NCI-H1092 treated with DMSO at 0.1 percent for 48 hours (cell line): Measurements from ENCODE around the gene DNAJA3.

Experiments
- DNase-seq: peaks from one replicate; lab custom pipeline; 2025; lab: John Stamatoyannopoulos, UW

Gene DNAJA3

GRCh38 chr16:4425378-4426020 lies at the start of gene DNAJA3:
DNAJA3 (plus strand) TSS chr16:4425868; CDS start chr16:4425882, 14 bp downstream.
- peak; percentile 98 for DNase-seq

- DNase-seq, result no peak
Observed at GRCh38 chr16:4376126-4376892, 49.4 kb upstream of the DNAJA3 start.

DNA sequence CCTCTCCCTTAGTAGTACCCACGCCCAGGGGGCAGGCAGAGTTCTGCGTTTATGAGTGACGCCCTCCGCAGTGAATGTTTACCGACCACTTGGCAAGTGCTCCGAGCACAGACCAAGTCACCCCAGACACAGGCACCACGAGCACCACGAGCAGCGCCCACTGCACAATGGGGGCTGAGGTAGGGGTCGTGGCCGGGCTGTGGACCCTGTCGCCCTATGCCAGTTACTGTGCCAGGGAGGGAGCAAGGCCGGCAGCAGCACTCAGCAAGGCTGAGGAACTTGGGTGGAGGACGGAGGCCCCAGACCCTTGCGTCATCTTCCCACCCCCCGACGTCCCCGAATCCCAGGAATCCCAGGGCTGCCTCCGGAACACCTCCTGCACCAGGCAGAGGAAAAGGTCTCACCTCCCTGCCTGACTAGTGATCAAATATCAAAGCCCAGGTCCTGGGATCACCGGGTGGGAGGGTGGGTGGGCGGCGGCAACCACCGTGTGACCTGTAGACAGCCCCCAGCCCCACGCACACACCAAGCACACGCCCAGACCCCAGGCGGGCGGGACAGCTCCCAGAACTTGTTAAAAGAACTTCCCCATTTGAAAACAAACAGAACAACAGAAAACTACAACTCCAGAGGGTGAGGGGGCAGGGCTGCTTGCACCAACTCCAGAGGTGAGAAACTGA lies 48.6 kb upstream of the DNAJA3 start:
- DNase-seq, result peak; percentile 21

- DNase-seq, result no peak
Observed at GRCh38 chr16:4377573-4378154, 48.0 kb upstream of the DNAJA3 start.

- DNase-seq, result no peak
Observed at GRCh38 chr16:4378161-4378666, 47.5 kb upstream of the DNAJA3 start.

GRCh38 chr16:4378999-4379690 lies 46.5 kb upstream of the DNAJA3 start:
- no peak for DNase-seq

DNA sequence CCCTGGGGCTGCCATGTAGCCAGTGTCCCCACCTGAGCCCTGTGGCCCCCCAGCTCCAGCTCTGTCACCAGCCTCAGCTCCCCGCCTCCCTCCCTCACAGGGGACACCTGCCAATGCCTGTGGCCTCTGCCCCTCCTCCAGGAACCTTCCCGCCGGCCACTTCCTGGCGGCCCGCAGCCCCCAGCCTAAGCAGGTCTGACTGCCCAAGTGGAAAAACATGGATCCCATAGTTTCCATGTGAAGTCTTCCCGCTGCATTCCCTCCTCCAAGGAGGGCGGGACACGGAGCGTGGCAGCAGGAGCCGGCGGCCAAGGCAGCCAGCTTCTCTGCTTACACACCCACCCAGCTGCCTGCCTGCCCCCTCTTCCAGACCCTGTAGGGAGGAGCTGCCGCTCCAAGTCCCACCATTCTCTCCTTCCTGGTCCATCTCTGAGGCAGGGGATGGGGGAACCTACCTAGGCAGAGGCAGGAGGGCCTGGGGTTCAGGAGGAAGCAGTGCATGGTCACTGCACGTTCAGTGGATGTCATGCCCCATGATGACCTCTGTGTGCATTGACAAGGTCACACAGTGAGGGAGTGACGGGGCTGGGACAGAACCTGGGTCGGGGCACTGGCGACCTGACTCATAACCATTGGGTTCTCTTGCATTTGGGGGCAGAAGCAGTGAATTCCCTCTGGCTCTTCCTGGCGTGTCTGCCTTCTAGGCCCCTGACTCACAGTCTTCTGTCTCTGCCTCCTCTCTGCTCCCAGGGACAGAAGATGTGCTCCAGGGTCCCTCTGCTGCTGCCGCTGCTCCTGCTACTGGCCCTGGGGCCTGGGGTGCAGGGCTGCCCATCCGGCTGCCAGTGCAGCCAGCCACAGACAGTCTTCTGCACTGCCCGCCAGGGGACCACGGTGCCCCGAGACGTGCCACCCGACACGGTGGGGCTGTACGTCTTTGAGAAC lies 45.3 kb upstream of the DNAJA3 start:
- no peak for DNase-seq

DNA sequence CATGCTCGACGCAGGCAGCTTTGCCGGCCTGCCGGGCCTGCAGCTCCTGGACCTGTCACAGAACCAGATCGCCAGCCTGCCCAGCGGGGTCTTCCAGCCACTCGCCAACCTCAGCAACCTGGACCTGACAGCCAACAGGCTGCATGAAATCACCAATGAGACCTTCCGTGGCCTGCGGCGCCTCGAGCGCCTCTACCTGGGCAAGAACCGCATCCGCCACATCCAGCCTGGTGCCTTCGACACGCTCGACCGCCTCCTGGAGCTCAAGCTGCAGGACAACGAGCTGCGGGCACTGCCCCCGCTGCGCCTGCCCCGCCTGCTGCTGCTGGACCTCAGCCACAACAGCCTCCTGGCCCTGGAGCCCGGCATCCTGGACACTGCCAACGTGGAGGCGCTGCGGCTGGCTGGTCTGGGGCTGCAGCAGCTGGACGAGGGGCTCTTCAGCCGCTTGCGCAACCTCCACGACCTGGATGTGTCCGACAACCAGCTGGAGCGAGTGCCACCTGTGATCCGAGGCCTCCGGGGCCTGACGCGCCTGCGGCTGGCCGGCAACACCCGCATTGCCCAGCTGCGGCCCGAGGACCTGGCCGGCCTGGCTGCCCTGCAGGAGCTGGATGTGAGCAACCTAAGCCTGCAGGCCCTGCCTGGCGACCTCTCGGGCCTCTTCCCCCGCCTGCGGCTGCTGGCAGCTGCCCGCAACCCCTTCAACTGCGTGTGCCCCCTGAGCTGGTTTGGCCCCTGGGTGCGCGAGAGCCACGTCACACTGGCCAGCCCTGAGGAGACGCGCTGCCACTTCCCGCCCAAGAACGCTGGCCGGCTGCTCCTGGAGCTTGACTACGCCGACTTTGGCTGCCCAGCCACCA lies 44.4 kb upstream of the DNAJA3 start:
- no peak for DNase-seq

DNA sequence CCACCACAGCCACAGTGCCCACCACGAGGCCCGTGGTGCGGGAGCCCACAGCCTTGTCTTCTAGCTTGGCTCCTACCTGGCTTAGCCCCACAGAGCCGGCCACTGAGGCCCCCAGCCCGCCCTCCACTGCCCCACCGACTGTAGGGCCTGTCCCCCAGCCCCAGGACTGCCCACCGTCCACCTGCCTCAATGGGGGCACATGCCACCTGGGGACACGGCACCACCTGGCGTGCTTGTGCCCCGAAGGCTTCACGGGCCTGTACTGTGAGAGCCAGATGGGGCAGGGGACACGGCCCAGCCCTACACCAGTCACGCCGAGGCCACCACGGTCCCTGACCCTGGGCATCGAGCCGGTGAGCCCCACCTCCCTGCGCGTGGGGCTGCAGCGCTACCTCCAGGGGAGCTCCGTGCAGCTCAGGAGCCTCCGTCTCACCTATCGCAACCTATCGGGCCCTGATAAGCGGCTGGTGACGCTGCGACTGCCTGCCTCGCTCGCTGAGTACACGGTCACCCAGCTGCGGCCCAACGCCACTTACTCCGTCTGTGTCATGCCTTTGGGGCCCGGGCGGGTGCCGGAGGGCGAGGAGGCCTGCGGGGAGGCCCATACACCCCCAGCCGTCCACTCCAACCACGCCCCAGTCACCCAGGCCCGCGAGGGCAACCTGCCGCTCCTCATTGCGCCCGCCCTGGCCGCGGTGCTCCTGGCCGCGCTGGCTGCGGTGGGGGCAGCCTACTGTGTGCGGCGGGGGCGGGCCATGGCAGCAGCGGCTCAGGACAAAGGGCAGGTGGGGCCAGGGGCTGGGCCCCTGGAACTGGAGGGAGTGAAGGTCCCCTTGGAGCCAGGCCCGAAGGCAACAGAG lies 43.5 kb upstream of the DNAJA3 start:
- no peak for DNase-seq

- no peak for DNase-seq
Observed at GRCh38 chr16:4382795-4383357, 42.8 kb upstream of the DNAJA3 start.

DNA sequence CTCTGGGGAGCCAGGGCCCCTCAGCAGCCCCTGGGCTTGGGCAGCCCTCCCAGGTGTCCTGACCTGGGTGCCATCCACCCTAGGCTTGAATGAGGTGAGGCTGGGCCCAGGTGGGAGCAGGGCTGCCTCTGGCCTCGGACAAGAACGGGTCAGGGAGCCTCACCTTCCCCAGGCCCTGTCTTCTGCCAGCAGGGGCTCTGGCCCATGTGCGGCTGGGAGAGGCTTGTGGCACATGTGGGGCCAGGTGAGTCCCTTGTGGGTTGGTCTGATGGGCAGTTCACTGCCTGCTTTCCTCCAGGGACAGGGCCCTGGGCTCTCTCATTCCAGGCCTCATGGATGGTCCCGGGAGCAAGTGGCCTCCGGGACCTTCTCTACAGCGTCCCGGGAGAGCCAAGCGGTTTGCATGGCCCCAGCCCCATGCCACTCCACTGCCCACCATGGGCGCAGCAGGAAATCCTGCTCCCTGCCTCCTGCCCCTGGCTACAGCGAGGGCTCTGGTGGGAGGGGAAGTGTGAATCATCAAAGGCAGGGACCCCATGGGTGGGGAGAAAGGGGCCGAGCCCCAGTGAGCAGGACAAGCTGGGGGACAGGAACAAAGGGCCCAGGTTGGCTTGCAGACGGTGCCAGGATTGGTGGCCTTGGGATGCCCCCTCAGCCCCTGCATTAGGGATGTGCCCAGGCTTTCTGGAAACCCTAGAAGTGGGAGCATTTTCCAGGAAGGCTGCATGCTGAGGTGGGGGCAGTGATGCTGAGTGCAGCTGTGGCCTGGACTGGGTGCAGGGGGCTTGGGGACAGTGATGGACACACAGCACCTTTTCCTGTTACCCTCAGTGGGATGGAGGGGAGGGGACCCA lies 41.9 kb upstream of the DNAJA3 start:
- DNase-seq, result no peak

GRCh38 chr16:4384509-4384942 lies 41.1 kb upstream of the DNAJA3 start:
- no peak for DNase-seq

DNA sequence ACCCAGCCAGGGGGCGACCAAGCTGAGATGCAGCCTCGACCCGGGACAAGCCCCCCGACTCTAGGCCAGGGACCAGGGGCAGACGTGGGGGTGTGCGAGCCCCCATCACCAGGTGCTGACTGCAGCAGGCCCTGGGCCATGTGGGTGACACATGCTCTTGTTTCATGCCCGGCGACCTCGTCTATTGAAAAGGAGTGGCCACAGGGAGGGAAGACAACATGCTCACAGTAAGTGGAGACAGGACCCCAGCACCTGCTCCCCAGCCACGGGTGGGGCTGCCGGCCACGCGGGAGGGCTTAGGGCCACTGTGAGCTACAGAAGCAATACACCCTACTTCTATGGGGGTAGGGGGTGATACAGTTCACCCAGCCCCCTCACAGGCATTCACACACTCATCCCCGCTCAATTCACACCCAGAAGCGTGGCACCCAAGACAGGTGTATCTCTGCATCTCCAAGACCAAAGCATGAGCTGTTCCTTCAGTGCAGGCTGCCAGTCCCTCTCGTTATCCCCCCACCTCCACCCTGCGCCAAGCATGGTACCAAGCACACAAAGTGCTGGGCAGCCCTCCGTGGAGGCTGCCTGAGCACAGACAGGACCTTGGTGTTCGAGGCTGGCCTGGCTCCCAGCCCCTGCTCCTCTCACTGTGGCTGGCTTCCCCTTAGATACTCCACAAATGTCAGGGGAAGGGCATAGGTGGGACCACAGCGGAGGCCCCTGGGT lies 40.4 kb upstream of the DNAJA3 start:
- DNase-seq, result no peak

- DNase-seq, result no peak
Observed at GRCh38 chr16:4385789-4386450, 39.7 kb upstream of the DNAJA3 start.

GRCh38 chr16:4386451-4386805 lies 39.2 kb upstream of the DNAJA3 start:
- DNase-seq, result no peak

DNA sequence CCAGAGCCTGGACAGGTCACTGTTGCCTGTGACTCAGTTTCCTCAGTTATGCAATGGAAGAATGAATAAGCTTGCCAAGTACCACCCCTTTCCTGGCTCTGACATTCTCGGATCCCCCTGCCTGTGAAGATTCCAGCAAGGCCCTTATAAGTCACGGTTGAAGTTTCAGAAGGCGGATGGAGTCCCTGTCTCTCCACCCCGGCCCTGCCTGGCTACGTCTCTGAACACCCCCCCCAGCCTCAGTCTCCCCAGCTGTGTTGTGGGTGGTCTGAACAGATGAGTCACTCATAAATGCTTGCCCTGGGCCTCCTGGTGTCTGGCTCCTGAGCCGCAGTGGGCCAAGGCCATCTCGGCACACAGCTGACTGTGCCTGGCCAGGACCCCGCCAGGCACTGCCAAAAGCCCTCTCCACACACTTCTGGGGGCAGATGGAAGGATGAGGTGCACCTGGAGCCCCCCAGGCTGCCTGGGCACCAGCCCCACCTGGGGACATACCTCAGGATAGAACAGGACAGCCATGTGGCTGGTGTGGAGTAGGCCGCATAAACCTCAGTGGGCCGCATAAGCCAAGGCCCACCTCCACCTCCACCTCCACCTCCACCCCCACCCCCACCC lies 38.6 kb upstream of the DNAJA3 start:
- no peak for DNase-seq
